Prostate gland (tissue), 2 donors: ENCODE data around the gene PDPN. TPM values are rescaled to one million over a fixed set of nuclear protein-coding genes. Genes with fewer than 3 reads are reported as not detected.

Experiments
- DNase-seq: peaks from one replicate; pipeline ENCODE4 v3.0.0-alpha.2; 2019; ENCODE audit warnings: low spot score
- H3K27ac ChIP-seq, 2 donors: fragments of 200-600 bp; sonication (generic); 2 replicates each; pipeline ENCODE4 v1.5.1; 2017 to 2019
- H3K27me3 ChIP-seq: fragments of 200-600 bp; sonication (generic); replicated peaks from 2 replicates; pipeline ENCODE4 v1.5.1; 2019; ENCODE audit not compliant: insufficient read depth
- H3K36me3 ChIP-seq, 2 donors: fragments of 200-600 bp; sonication (generic); 1 replicate in 1 of 2; 2 replicates in 1 of 2; pipeline versions ENCODE4 v1.5.1 to v1.8.1; 2017 to 2019
- H3K4me1 ChIP-seq: fragments of 200-600 bp; sonication (generic); replicated peaks from 2 replicates; pipeline ENCODE4 v1.5.1; 2019
- H3K4me3 ChIP-seq, 2 donors: fragments of 200-600 bp; sonication (generic); 2 replicates each; pipeline ENCODE4 v1.5.1; 2017 to 2019
- H3K9me3 ChIP-seq: fragments of 200-600 bp; sonication (generic); 2 replicates; pipeline ENCODE4 v1.5.1; 2017
- CTCF ChIP-seq, 4 experiments: fragments of 200-600 bp in 2 of 4; fragments of 450-650 bp in 2 of 4; sonication (generic) in 2 of 4; IDR thresholded peaks; 1 replicate in 3 of 4; 2 replicates in 1 of 4; pipeline ENCODE4 v1.5.1; 2016 to 2019; ENCODE audit warnings: antibody characterized with exemption in 4 of 4, mild to moderate bottlenecking in 2 of 4, moderate library complexity in 2 of 4
- POLR2A ChIP-seq: fragments of 450-650 bp; IDR thresholded peaks from one replicate; pipeline ENCODE4 v1.6.1; 2016; ENCODE audit warnings: antibody characterized with exemption, mild to moderate bottlenecking
- POLR2AphosphoS5 ChIP-seq: sonication (generic); formaldehyde crosslinking; IDR thresholded peaks from one replicate; pipeline ENCODE4 v1.6.1; 2017; ENCODE audit warnings: antibody characterized with exemption
- WGBS: methylation state at CpG from one replicate; pipeline ENCODE4 v1.1.5; 2018; 5-methylcytosine and 5-hydroxymethylcytosine counted together
- intact Hi-C: fragments of 100-400 bp; cut with DNase I; formaldehyde crosslinking; loops from one replicate; pipeline ENCODE4 v1.14.2; 2022
- total RNA-seq, 2 donors: library from RNA; depleted of rRNA; stranded (reverse); fragments of >200 nt; gene quantifications; one replicate each; pipeline ENCODE4 v1.1.0, GENCODE V29; 2016

PDPN gene
- total RNA-seq, 2 donors from 2014 or later: 11.4 to 19.5 TPM

GRCh38 chr1:13617773-13618172 lies 34.1 kb downstream of the PDPN start:
- no peak for DNase-seq
- no peaks in the 10 kb centered on the region for H3K4me1 ChIP-seq
- H3K4me3 ChIP-seq: no peak overlapping the region
- intact Hi-C loops: loop anchor here (5.0 kb wide), 2 partner anchors 35 to 75 kb away; partner anchors contain the start of gene PDPN
- TF ChIP-seq POLR2AphosphoS5: no peak
- no peak for TF ChIP-seq POLR2A
- TF ChIP-seq CTCF (IDR thresholded peaks at IDR 0.05): no peak
- no peaks in the 10 kb centered on the region for H3K36me3 ChIP-seq
- WGBS: 74% methylated on average over 1 of the region's 1 CpG
- peak overlapping the region; percentile 49 to 75 for H3K27ac ChIP-seq
- no peaks in the 10 kb centered on the region for H3K9me3 ChIP-seq
- no peaks in the 10 kb centered on the region for H3K27me3 ChIP-seq

GRCh38 chr1:13618483-13618882 lies 34.9 kb downstream of the PDPN start:
- no peak for DNase-seq
- Histone ChIP-seq H3K27ac (peak overlapping the region; percentile 62 to 75), H3K4me1 (no peaks in the 10 kb centered on the region), H3K9me3 (no peaks in the 10 kb centered on the region), H3K36me3 (no peaks in the 10 kb centered on the region), H3K4me3 (no peak overlapping the region), H3K27me3 (no peaks in the 10 kb centered on the region)
- WGBS: 97% methylated on average over 11 of the region's 11 CpGs
- TF ChIP-seq CTCF (IDR thresholded peaks at IDR 0.05) (no peak), POLR2AphosphoS5 (no peak), POLR2A (no peak)
- intact Hi-C loops: loop anchor here (5.0 kb wide), 2 partner anchors 36 to 76 kb away; partner anchors contain the start of gene PDPN

- H3K9me3 ChIP-seq: no peaks in the 10 kb centered on the region
- WGBS: 36% methylated on average over 8 of the region's 8 CpGs
- no peaks in the 10 kb centered on the region for H3K36me3 ChIP-seq
- H3K4me1 ChIP-seq: no peaks in the 10 kb centered on the region
- peak; percentile 28 for DNase-seq
- peak overlapping the region; percentile 62 to 79 for H3K27ac ChIP-seq
- TF ChIP-seq CTCF (IDR thresholded peaks at IDR 0.05): no peak
- peak; percentile 85 for TF ChIP-seq POLR2AphosphoS5
- H3K4me3 ChIP-seq: no peak overlapping the region
- intact Hi-C loops: loop anchor here (5.0 kb wide), 3 partner anchors 38 to 78 kb away; partner anchors contain the start of gene PDPN
- H3K27me3 ChIP-seq: no peaks in the 10 kb centered on the region
Measured at GRCh38 chr1:13619909-13620308, 36.3 kb downstream of the PDPN start.

GRCh38 chr1:13620825-13621224 lies 37.2 kb downstream of the PDPN start:
- Histone ChIP-seq H3K4me1 (no peaks in the 10 kb centered on the region), H3K27me3 (no peaks in the 10 kb centered on the region), H3K27ac (peak overlapping the region; percentile 62 to 79), H3K36me3 (no peaks in the 10 kb centered on the region), H3K9me3 (no peaks in the 10 kb centered on the region), H3K4me3 (no peak overlapping the region)
- DNase-seq: no peak
- intact Hi-C loops: loop anchor here (5.0 kb wide), 1 partner anchor 41 kb away; no protein-coding TSS in a partner anchor
- WGBS: 92% methylated on average over 5 of the region's 5 CpGs
- TF ChIP-seq POLR2AphosphoS5 (no peak), CTCF (IDR thresholded peaks at IDR 0.05) (no peak), POLR2A (no peak)

GRCh38 chr1:13622446-13622845 lies 38.8 kb downstream of the PDPN start:
- Histone ChIP-seq H3K4me1 (no peaks in the 10 kb centered on the region), H3K36me3 (no peaks in the 10 kb centered on the region), H3K27me3 (no peaks in the 10 kb centered on the region), H3K27ac (no peak overlapping the region), H3K9me3 (no peaks in the 10 kb centered on the region), H3K4me3 (no peak overlapping the region)
- DNase-seq: no peak
- WGBS: 92% methylated on average over 4 of the region's 4 CpGs
- intact Hi-C loops: loop anchor here (5.0 kb wide), 1 partner anchor 40 kb away; no protein-coding TSS in a partner anchor
- no peak for TF ChIP-seq CTCF (IDR thresholded peaks at IDR 0.05)
- TF ChIP-seq POLR2A: no peak
- no peak for TF ChIP-seq POLR2AphosphoS5
